HG03565 (cell line): ENCODE results near the gene MAB21L3.

Source experiments
- ATAC-seq: cut with Tn5 transposase; IDR thresholded peaks from one replicate; pipeline ENCODE4 v1.9.1; 2021; ENCODE audit warnings: mild to moderate bottlenecking, moderate library complexity; ENCODE audit not compliant: unreplicated experiment

MAB21L3 gene

DNA sequence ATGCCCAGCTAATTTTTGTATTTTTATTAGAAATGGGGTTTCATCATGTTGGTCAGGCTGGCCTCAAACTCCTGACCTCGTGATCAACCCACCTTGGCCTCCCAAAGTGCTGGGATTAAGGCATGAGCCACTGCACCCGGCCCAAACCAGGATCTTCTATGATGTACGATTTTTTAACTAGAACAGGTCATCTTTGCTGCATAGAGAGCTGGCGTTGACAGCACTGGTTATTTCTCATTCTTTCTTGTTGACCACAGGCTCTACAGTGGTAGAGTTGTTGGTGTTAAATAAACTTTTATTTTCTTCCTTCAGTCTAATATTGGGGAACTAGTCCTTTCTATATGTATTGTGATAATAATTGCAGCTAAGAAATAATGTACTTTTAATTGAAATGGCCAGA lies 3.8 kb upstream of the MAB21L3 start:
- no peak for ATAC-seq

DNA sequence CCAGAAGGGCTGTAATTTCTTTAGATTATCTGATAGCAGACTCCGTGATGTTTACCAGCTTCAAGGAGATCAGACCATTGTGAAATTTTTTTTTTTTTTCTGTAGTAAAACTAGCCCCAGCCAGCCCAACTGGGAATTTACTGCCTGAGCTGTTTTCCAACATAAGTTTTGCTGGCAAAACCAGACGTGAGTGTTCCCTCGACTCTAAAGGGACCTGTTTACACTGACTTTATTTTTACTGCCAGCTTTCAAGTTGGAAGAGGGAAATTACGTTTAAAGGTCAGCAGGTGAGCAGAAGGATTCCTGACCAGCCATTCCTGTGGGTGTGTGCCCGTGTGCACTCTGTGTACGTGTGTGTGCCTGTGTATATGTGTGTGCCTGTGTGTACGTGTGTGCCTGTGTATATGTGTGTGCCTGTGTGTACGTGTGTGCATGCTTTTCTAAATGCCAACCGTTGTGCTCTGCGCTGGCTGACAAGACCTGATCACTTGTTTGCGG lies 374 bp downstream of the MAB21L3 start:
- ATAC-seq = no peak

DNA sequence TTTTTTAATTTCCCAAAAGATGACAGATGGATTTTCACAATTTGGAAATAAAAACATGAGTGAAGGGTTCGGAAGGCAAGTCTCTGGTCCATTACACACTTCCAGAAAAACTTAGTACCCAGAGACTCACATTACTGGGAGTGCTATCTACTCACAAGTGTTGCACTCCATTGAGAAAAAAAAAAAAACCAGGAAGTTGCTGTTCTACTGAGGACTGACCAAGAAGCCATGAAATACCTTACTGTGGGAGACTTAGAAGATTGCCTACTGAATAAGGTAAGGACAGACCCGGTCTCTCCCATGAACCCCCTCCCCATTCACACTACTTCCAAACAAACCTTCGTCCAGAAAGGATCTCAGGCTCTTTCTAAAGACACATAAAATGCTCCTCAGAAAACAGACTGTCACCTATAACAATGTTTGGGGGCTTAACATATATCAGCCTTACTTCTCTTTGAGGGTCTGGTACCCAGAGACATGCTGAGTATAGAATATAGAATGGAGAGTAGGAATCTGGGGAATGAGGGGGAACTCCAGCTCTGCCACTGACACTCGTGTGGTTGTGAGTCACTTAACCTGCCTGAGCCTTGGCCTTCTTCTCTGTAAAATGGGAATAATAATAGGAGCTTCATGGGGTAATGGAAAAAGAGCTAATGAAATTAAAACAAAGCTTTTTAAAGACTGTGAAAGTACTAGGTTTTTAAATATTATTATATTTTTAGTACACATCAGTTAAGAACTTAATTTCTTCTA lies 1.4 kb downstream of the MAB21L3 start:
- no peak for ATAC-seq

DNA sequence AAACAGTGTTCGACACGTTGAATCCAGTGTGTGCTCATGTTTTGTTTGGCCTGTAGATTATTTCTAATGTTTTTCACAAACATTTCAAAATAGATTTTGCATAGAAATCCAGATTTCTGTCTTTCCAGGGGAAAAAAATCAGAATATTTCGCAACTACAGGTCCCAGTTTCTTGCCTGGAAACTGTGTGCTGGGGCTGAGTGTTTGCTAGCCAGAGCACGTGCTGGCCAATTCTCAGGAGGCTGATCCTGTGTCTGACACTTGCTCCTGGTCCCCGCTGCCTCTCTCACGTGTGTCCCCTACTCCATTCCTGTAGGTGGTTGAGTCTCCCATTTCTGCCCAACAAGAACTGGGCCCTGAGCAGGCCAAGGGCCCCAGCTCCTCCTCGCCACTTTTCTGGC lies 2.4 kb downstream of the MAB21L3 start:
- ATAC-seq = no peak

DNA sequence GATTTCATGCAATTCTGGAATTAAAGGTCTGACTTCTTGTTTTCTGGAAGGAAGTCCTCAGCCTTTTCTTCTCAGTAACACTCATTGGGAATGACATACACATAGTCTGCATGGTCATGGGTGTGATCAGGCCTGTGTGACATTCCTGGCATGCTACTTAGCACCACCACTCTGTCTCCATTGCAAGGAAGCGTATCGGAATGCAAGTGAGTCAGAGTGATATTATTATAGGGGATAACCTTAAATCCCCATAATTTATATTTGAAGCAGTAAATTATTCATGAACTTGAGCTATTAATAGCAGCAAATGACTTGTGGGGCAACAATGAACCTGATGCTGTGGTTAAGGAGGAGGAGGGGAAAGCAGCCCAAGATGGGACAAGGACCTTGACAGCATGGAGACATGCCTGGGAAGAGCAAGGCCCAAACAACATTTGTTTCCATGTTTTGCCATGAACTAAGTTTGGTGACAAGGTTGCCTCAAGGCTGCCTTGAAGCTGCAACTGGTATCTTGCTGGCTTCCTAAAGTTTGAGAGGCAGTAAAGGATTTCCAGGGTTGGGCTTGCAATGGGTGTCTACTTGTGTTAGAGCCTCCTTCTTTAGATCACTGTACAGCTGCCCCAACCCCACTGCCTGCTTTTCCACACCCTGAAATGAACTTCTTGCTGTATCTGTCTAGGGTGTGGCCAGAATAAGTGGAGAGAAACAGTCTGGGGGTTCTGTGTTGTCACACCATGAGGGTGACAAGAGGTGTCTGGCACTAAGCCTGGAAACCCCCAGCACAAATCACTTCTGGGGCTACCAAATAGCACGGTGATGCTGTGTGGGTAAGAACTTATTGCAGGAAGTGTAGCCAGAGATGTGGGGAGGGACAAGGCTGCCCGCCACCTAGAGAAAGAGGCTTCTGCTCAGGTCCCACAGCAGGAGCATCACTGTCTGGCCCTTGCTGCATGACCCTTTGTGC lies 4.6 kb downstream of the MAB21L3 start:
- ATAC-seq = no peak

DNA sequence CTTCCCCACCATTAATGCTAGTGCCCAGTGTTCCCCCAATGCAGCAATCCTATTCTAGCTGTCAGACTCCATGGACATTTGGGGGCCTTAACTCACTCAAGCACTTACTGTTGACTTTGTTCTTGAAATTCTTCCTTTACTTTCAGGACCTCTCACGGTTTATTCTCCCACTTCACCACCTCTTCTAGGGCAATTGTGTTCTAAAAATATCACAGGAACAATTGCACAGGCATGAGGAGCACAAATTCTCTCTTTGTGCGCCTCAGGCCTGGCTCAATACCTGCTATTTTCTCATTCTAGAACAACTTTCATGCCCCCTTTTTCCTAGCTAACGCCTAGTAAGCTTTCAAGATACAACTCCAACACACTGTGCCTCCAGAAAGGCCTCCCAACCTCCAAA lies 7.3 kb downstream of the MAB21L3 start:
- no peak for ATAC-seq

DNA sequence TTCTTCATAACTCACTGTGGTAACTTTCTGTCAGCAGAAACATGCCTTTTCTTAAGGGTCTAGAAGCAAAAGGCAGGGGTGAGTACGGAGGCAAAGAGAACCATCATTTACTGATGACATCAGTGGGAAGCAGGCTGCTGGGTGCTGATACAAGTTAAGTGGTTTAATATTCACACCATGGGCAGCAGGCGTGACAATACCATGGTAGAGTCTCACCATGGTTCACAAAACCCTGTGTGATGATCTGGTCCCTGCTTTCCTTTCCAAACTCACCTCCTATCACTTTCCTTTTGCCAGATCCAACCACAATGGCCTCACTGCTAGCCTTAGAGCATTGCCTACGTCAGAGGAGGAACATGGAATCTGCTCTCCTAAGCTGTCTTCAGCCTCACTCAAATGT lies 8.7 kb downstream of the MAB21L3 start:
- ATAC-seq = no peak

DNA sequence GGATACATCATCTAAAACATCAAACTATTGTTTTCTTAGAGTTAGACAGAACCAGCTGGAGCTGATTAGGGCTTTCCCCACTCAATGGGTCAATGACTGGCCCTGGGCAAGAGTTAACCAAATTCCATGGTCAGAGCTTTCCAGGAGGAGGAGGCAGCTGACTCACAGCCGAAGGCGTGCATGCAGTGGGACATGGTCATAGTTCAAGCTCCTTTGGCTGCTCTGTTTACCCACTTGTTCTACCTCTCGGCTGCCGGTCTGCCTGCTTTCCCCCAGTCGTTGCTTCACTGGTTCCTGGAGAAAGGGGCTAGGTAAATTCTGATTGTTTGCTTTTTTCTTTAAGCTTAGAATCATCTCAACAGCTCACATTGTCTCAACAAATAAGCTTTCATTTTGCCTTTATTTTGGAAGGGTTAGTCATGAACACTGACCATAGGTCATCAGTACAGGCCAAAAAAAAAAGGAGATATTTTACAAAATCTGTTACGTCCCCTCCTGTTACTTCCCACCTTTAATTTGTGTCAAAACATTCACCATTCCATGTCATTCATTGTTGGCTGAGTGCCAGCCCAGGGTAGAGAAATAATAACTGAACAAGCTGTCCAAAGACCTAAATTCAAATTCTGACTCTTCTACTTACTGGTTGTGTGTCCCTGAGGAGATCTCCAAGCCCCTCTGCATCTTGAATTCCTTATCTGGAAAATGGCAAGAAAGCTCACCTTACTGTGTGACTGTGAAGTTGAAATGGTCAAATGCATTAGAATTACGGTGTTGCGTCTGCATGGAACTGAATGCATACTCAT lies 12.0 kb downstream of the MAB21L3 start:
- no peak for ATAC-seq

DNA sequence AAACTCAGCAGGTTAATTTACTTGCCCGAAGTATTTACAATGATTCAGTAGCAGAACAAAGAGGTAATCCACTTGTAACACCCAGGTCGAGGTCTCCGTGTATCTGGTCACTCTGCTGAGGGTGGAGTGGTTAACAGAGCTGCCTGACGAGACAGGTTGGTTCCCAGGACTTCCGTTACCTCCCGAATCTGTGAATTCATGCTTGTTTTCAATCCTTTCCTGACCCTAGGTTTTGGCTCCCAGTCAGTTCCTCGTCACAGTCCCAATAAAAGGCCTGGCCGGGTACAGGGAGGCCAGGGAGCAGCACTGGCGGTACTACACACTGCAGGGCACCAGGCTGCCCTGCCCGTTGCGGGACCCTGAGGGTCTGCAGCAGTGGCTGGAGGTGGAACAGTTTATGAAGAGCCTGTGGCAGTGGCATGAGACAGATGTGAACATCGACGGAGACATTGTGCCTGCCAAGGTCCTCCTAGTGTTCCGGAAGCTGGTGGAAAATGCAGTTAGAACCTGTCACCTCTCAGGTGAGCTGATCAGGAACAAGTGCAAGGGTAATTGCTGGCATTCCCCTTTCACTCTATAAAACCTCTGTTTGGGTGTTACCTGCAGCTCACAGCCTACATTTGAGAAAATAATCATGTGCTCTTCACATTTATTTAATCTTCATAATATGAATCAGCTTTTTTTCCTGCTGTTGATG lies 12.8 kb downstream of the MAB21L3 start:
- ATAC-seq = no peak

DNA sequence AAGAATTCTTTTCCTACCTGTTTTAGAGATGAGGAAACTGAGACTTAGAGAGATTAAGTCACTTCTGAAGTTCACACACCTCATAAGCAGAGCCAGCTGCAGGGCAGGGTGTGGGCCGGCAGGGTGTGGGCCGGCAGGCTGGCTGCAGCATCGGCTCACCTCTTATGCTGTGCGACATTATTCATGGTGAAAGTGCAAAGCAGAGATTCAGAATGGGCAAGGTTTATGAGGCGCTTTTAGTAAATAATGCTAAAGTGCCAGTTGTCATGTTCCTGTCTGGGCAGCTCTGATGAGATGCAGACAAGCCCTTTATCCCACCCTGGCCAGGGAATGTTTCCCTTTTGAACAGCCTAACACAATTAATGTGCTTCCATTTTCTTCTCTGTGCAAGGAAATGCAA lies 14.6 kb downstream of the MAB21L3 start:
- ATAC-seq = no peak

DNA sequence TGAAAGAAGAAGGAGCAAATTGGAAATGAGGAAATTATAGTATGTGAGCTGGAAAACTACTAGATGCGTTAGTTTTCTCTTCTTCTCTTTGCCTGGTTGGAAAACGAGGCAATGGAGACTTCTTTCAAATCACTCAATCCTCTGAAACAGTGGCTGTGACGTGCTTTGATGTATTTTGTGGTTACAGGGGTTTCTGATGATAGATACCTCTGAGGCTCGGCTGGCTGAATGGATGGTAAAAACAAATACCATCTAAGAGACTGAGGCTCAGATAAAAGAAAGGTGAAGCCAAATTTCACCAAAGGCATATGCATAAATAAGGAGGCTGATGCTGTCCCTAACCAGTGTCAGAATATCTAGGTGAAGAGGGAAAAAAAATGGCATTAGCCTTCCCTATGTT lies 15.1 kb downstream of the MAB21L3 start:
- no peak for ATAC-seq

DNA sequence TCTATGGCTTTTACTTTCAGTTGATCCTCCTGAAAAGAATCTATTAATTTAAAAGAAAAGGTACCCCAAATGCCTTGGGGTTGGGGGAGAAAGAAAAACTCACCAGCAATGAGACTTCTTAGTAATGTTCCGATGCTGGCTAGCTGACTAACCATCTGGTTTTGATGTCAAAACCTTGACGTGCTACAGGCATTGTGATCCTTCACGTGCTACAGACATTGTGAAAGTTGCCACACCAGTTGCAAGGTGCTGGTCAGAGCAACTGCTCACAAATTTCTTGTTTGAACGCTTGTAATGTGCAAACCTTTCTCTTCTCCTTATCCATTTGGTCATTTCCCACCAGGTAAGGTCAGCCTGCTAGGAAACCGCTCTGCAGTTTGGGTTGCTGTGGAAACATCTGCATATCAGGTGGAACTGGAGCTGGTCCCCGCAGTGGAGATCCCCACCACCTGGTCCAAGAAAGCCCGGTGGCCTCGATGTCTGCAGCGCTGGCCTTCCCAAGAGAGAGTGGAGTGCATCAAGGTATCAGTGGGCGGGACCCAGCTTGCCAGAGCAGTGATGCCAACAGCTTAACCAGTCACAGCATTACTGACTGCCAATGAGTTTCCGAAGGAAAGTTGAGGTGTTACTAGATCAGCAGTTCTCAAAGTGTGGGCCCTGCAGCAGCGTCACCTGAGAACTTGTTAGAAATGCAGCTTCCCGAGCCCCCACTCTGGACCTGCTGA lies 16.1 kb downstream of the MAB21L3 start:
- no peak for ATAC-seq

DNA sequence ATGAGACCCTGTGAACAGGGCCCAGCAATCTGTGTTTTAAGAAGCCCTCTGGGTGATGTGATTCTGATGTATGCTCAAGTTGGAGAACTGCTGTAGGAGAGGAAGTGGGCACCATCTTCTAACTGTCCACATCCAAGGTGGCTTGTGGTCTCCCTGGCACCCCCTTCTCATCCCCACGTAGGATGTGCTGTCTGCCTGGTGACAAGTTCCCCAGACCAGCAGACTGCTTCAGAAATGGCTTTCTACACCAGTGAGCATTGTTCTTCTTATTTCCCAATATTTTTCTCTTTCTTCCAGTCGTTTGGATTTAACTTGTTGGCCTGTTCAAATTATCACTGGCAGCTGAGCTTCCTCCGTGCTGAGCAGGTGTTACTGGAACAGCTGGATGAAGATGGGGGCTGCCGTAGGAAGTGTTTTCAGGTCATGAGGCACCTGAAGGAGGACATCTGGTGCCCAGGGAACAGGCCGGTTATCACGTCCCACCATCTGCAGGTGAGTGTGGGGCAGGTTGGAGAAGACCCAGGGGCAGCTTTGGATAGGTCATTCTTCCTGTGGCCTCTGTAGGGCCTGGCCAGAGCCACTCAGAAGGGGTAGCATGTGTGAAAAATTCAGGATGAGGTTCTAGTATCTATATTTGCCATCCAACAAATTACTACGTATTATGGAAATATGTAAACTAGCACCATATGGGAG lies 16.8 kb downstream of the MAB21L3 start:
- ATAC-seq = no peak

DNA sequence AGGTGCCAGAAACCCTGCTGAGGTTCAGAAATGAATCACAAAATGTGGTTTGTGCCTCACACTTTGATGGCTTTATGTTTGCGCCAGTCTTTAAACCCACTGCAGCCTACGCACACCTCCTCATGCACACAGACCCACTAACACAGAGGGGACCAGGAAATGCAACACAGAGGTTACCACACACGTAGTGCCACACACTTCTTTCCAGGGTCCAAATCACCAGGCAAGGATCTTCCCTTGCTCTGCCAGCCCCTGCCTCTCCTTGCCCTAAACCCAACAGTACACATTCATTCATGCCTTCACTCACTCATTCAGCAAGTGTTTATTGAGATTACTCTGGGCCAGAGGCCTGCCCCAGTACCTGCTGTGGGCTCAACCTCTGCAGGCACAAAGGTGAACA lies 17.5 kb downstream of the MAB21L3 start:
- ATAC-seq = no peak

DNA sequence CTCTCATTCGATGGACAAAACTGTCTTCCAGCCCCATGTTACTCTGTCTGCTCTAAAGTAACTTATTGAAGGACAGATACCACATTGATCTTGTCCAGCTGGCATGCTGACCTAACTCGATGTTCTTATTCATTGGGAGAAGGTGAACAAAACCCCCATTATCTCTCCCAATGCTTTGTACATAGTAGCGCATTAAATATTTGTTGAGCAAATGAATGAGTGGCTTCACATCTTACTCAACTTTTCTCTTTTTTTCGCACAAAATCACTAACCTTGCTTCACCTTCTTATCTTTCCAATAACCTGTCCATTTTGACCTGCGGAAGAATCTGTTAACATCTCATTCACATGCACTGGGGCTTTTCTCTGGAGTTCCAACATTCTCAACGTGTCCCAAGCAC lies 18.3 kb downstream of the MAB21L3 start:
- ATAC-seq = no peak

DNA sequence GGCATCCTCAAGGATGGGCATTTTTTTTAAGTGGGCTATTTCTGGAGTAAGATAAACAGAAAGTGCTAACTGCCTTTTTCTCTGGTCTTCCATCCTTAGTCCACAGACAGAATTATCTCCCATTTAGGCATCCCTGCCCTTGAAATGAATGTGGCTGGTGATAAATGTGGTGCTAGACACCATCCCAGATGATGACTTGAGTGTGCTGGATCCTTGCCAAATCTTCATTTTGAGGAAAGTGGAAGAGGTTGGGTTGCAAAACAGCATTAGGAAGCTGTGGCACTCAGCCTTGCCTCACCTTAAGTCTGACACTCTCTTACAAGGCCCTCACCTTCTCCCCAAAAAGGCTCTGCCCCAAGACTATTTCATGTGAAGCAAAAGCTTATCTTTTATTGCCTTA lies 19.2 kb downstream of the MAB21L3 start:
- ATAC-seq = no peak

DNA sequence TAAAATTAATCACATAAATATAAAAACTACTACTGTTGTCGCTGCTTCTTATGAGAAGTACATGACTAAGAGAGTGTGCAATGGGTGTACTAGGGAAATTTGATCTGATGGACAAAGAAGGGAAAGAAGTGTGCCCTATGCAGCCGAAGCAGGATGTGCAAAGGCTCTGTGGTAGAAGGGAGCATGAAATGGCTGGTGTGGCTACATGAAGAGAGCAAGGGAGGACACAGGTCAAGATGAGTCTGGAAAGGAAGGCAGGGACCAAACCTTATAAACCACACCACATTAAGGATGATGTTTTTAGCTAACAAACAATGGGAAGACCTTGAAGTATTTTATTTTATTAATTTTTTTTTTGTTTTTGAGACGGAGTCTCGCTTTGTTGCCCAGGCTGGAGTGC lies 20.0 kb downstream of the MAB21L3 start:
- no peak for ATAC-seq

DNA sequence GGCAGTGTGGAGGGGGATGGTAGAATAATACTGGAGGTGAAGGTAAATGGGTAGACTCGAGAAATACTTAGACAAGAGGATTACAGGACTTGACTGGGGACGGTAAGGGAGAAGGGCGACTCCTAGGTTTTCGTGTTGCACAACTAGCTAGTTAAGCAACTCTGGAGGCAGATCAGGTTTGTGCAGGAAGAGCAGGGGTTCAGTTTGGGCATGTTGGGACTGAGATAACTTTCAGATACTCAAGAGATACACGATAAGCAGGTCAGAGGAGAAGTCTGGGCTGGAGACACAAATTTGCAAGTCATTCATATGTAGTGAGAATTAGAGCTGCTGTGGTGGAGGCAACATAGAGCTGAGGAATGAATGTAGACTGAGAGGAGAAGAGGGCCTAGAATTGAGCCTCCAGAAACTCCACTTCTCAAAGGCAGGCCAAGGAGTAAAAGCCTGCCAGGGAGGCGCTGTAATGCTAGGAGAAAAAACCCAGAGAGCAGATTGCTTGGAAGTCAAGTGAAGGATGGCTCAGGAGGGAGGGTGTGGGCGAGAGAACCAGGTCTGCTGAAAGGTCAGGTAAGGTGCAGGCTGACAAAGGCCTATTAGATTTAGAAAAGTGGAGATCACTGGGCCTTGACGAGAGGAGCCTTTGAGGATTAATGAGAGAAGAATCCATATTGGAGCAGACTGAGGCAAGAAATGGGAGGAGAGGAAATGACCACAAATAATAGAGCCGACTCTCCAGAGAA lies 20.8 kb downstream of the MAB21L3 start:
- ATAC-seq = no peak
